DMS114 treated with DMSO at 0.1 percent for 48 hours (cell line): ENCODE data around the gene SNX19.

Experiments
- DNase-seq: peaks from one replicate; lab custom pipeline; 2025; ENCODE audit not compliant: unreplicated experiment; lab: John Stamatoyannopoulos, UW

SNX19 gene

GRCh38 chr11:130848361-130849214 is 67.7 kb downstream of the SNX19 start:
- DNase-seq: no peak

- DNase-seq: no peak
These were observed 68.8 kb downstream of the SNX19 start for GRCh38 chr11:130847517-130847916.

- no peak for DNase-seq
These were observed 69.7 kb downstream of the SNX19 start for GRCh38 chr11:130846606-130847005.

GRCh38 chr11:130842001-130842400 is 74.3 kb downstream of the SNX19 start:
- DNase-seq: no peak

GRCh38 chr11:130840679-130841078 is 75.6 kb downstream of the SNX19 start:
- DNase-seq: no peak

- DNase-seq: no peak
These were observed 76.2 kb downstream of the SNX19 start for GRCh38 chr11:130839981-130840666.

- no peak for DNase-seq
These were observed 79.1 kb downstream of the SNX19 start for GRCh38 chr11:130837194-130837593.

- DNase-seq: no peak
These were observed 81.4 kb downstream of the SNX19 start for GRCh38 chr11:130834886-130835285.

- DNase-seq: no peak
These were observed 83.5 kb downstream of the SNX19 start for GRCh38 chr11:130832566-130833425.

- no peak for DNase-seq
These were observed 84.3 kb downstream of the SNX19 start for GRCh38 chr11:130831976-130832375.

GRCh38 chr11:130831506-130831905 is 84.8 kb downstream of the SNX19 start:
- DNase-seq: no peak

- no peak for DNase-seq
These were observed 85.7 kb downstream of the SNX19 start for GRCh38 chr11:130830566-130830965.

- no peak for DNase-seq
These were observed 86.3 kb downstream of the SNX19 start for GRCh38 chr11:130829920-130830511.

- no peak for DNase-seq
These were observed 87.5 kb downstream of the SNX19 start for GRCh38 chr11:130828741-130829140.

GRCh38 chr11:130827451-130828377 is 88.6 kb downstream of the SNX19 start:
- no peak for DNase-seq

GRCh38 chr11:130826572-130826971 is 89.7 kb downstream of the SNX19 start:
- DNase-seq: no peak

GRCh38 chr11:130825983-130826382 is 90.3 kb downstream of the SNX19 start:
- DNase-seq: no peak

GRCh38 chr11:130825561-130825960 is 90.7 kb downstream of the SNX19 start:
- no peak for DNase-seq
